Muscle layer of duodenum (tissue), 2 donors: ENCODE measurements around the gene OARD1.
A peak's percentile ranks its signal among the peaks of the same experiment; 100 is the strongest.

ENCODE experiments used
- H3K27ac ChIP-seq: one replicate; pipeline ENCODE4 v1.7.0; 2013; ENCODE audit warnings: mild to moderate bottlenecking, low read length
- H3K27me3 ChIP-seq: one replicate; pipeline ENCODE4 v1.7.0; 2013; ENCODE audit warnings: low read depth, mild to moderate bottlenecking, control low read depth, low read length
- H3K36me3 ChIP-seq, 2 donors: one replicate each; pipeline ENCODE4 v1.7.0; 2013; ENCODE audit warnings: low read length in 2 of 2, control low read depth in 1 of 2, mild to moderate bottlenecking in 1 of 2; ENCODE audit not compliant: insufficient read depth in 2 of 2, control insufficient read depth in 1 of 2
- H3K4me1 ChIP-seq, 2 donors: one replicate each; pipeline ENCODE4 v1.7.0; 2013; ENCODE audit warnings: low read length in 2 of 2, mild to moderate bottlenecking in 2 of 2, control low read depth in 1 of 2, moderate library complexity in 1 of 2; ENCODE audit not compliant: insufficient read depth in 2 of 2, control insufficient read depth in 1 of 2
- H3K4me3 ChIP-seq, 2 donors: one replicate each; pipeline ENCODE4 v1.7.0; 2013; ENCODE audit warnings: low read length in 2 of 2, low read depth in 1 of 2, mild to moderate bottlenecking in 1 of 2
- H3K9me3 ChIP-seq, 2 donors: one replicate each; pipeline ENCODE4 v1.7.0; 2013; ENCODE audit warnings: low read length in 2 of 2, control low read depth in 1 of 2, mild to moderate bottlenecking in 1 of 2; ENCODE audit not compliant: control insufficient read depth in 1 of 2
- donor health status: healthy.

OARD1 gene

DNA sequence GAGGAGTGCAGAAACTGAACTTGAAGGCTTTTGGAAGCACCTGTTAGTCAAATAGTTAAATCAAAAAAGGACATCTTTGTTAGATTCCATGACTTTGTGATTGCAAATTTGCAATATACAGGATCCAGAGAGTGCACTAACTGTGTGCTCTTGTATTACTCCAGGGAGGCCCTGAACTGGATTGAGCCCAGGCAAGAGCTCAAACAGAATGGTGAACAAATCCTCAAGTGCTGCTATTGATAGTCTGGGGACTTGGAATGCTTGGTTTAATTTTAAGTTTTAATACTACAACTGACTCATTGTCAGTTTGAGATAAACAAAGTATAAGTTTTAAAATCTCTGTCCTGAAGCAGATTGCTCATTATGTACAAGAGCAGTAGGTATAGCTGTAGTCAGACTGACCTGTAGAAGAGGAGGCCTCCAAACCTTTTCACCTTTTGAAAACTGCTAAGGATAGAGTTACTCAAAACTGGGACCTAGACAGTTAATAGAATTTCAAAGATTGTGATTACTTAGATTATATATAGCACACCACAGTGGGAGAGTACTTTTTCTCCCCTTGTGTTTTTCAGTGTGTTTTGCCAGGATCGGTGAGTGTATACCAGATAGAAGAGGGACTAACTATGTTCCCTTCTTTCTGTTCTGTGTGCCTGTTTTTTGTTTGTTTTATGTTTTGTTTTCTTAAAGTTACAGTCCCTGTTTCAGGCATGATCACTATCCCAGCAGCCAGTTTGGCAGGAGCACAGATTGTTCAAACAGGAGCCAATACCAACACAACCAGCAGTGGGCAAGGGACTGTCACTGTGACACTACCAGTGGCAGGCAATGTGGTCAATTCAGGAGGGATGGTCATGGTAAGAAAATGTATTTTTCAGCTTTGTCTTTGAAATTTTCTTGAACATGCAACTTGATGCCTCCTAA is 18.9 kb upstream of the OARD1 start:
- Histone ChIP-seq H3K27ac (no peak overlapping the region), H3K4me1 (no peaks in the 10 kb centered on the region), H3K9me3 (no peaks in the 10 kb centered on the region), H3K27me3 (no peaks in the 10 kb centered on the region), H3K4me3 (no peak overlapping the region), H3K36me3 (peaks cover 63 to 79% of the 10 kb centered on the region in 2 donors)

DNA sequence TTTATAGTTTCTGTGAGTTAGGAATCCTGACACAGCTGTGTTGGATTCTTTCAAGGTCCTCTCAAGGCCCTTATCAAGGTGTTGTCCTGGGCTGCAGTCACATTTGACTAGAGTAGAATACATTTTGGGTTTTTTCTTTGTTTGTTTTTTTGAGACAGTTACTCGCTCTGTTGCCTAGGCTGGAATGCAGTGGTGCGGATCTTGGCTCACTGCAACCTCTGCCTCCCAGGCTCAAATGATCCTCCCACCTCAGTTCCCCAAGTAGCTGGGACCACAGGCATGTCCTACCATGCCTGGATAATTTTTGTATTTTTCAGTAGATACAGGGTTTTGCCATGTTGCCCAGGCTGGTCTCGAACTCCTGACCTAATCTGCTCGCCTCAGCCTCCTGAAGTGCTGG is 16.3 kb upstream of the OARD1 start:
- H3K27ac ChIP-seq: no peak overlapping the region
- peaks cover 51 to 76% of the 10 kb centered on the region in 2 donors for H3K36me3 ChIP-seq
- H3K4me3 ChIP-seq: no peak overlapping the region
- H3K9me3 ChIP-seq: no peaks in the 10 kb centered on the region
- no peaks in the 10 kb centered on the region for H3K4me1 ChIP-seq
- no peaks in the 10 kb centered on the region for H3K27me3 ChIP-seq

DNA sequence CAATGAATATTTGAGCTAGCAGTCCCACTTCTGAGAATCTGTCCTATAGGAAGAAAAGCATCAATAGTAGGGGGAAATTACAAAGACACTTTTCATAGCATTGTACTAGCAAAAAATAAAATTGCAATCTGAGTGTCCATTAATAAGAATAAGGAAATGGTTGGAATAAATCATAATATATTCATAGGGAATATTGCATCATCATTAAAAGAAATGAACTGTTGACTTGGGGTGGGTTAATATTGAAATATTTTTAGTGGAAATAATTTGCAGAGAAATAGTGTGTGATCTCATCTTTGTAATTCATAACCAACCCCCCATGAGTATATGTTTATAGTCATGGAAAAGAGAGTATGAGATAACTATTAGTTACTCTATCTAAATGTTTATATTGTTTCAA is 13.0 kb upstream of the OARD1 start:
- Histone ChIP-seq H3K27me3 (no peaks in the 10 kb centered on the region), H3K4me1 (no peaks in the 10 kb centered on the region), H3K27ac (no peak overlapping the region), H3K36me3 (peaks cover 37 to 62% of the 10 kb centered on the region in 2 donors), H3K9me3 (no peaks in the 10 kb centered on the region), H3K4me3 (no peak overlapping the region)

DNA sequence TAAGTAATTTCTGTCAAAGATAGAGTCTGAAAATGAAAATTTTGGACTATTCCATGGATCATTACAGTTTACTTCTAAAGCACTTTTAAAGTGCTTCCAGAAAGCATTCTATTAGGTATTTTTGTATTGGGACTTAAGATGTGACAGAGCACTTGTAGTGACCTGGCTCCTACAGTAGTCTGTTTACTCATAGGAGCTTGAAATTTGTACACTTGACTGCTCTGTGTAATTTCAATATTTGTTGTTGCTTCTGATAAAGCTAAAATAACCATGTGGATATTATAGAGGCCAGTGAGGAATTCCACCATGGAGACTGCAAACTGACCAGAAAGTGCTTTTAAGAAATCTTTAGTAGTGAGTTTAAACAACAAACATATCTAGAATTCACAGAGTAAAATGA is 10.9 kb upstream of the OARD1 start:
- no peak overlapping the region for H3K4me3 ChIP-seq
- no peaks in the 10 kb centered on the region for H3K4me1 ChIP-seq
- no peaks in the 10 kb centered on the region for H3K9me3 ChIP-seq
- no peaks in the 10 kb centered on the region for H3K27me3 ChIP-seq
- no peak overlapping the region for H3K27ac ChIP-seq
- H3K36me3 ChIP-seq: peaks cover 29 to 55% of the 10 kb centered on the region in 2 donors

DNA sequence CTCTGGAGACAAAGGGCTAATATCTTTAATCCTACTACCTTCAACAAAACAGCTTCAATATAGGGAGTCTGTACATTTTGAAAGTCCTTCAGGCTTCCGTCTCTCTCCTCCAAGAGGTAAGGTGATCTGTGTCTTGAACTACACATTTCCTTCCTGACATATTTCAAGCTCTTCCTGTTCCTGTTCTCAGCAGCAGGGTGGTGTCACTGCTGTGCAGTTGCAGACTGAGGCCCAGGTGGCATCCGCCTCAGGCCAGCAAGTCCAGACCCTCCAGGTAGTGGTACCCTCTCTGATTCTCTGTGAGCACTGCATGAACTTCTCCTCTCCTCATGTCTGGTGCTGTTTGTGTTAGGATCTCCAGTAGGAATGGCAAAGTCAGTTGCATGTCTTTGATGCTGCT is 8.5 kb upstream of the OARD1 start:
- Histone ChIP-seq H3K4me1 (no peaks in the 10 kb centered on the region), H3K9me3 (no peaks in the 10 kb centered on the region), H3K4me3 (no peak overlapping the region), H3K27ac (no peak overlapping the region), H3K27me3 (no peaks in the 10 kb centered on the region), H3K36me3 (peaks cover 24 to 41% of the 10 kb centered on the region in 2 donors)

DNA sequence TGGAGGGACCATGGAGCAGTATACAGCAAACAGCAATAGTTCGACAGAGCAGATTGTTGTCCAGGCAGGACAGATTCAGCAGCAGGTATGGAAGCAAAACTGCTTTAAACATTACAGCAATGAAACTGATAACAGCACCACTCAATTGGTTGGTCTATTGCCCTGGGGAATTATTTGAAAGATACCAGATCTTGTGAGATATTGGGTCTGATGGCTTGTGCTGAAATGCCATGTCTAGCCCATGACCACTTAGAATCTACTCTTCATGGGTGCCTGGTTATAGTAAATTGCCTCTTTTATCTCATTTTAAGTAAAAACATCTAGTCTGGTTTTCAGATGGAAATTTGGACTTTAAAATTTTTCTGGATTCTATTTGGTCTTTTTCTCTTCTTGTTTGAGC is 6.9 kb upstream of the OARD1 start:
- peaks cover 17 to 28% of the 10 kb centered on the region in 2 donors for H3K36me3 ChIP-seq
- no peaks in the 10 kb centered on the region for H3K27me3 ChIP-seq
- no peaks in the 10 kb centered on the region for H3K9me3 ChIP-seq

DNA sequence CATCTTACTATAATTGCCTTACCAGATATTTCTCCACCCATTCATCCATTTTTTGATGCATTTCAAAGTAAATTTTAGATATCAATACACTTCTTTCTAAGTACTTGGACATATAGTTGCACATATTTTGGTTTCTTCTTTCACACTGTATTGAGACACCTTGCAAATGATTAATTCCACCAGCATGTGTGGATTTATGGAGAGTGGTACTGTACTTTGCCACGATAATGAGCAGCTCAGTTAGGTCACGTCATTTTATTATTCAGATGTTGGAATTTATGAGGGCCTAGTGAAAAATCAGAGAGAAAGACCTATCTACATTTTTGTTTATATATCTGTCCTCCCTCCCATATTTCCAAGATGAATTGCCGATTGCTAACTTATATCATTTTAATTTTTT is 5.9 kb upstream of the OARD1 start:
- Histone ChIP-seq H3K27me3 (no peaks in the 10 kb centered on the region), H3K4me1 (peaks cover 0 to 8% of the 10 kb centered on the region in 2 donors), H3K4me3 (no peak overlapping the region), H3K36me3 (peaks cover 10 to 20% of the 10 kb centered on the region in 2 donors), H3K27ac (no peak overlapping the region), H3K9me3 (no peaks in the 10 kb centered on the region)

More for the DNA sequence above, 6.9 kb upstream of the OARD1 start:
- Histone ChIP-seq H3K4me1 (peaks cover 0 to 6% of the 10 kb centered on the region in 2 donors), H3K4me3 (no peak overlapping the region), H3K27ac (no peak overlapping the region)

DNA sequence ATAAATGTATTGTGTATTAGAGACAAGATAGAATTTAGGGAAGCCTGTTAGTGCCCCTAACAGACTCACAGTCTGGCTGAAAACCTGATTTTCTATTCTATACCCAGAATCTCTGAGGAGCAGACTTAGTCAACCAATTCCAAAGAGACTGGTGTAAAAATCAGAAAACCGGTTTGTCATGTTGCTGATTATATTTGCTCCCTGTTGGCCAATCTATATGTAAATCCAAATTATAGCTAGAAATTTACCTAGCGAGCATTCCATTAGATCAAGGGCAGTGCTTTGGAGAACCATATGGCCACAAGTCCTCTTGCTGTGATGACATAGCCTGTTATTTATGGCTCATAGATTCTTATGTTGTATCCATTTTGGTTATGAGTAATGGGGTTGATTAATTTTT is 5.4 kb upstream of the OARD1 start:
- H3K36me3 ChIP-seq: peaks cover 10 to 20% of the 10 kb centered on the region in 2 donors

DNA sequence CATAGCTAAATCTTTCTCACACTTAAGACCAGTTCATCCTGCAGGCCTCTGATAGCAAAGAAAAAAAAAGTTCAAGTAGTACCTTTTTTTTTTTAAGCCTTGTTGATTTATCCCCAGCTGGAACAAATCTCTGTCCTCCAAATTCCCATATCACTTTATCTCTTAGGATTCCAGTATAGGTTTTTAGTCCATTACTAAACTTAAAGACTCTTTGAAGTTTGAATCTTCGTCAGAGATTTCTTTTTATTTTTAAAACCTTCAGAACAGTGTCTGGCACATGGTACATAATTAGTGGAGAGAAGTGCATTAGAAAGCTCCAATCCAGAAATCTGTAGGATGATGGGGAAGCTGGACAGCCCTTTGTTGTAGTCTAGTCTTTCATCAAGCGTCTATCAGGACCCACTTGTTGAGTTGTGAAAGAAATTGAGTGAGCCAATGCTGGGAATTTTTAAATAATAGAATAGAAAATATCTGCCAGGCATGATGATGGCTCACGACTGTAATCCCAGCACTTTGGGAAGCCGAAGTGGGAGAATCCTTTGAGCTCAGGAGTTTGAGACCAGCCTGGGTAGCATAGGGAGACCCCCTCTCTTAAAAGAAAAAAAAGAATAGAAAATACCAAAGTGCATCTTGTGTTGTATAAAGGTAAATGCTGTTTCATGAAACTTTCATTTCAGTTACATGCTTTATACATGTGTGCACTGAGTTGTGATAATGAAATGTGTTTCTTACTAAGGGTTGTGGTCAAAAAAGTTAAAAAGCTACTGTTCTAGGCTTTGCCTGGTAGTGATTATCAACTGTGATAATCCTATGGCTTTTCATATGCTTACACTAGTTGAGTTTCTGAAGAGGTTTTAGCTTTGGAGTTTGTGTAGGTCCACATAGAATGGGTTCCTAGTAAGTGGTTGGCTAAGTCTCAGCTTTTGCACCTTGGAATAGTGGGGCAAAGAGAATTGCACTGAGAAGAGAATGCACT is 3.8 kb upstream of the OARD1 start:
- H3K4me1 ChIP-seq: peaks cover 3 to 10% of the 10 kb centered on the region in 2 donors
- H3K9me3 ChIP-seq: no peaks in the 10 kb centered on the region
- no peaks in the 10 kb centered on the region for H3K27me3 ChIP-seq
- H3K4me3 ChIP-seq: no peak overlapping the region
- peaks cover 6 to 14% of the 10 kb centered on the region in 2 donors for H3K36me3 ChIP-seq
- H3K27ac ChIP-seq: no peak overlapping the region

More for the DNA sequence above, 5.4 kb upstream of the OARD1 start:
- Histone ChIP-seq H3K4me1 (peaks cover 0 to 8% of the 10 kb centered on the region in 2 donors), H3K4me3 (no peak overlapping the region), H3K9me3 (no peaks in the 10 kb centered on the region), H3K27me3 (no peaks in the 10 kb centered on the region), H3K27ac (no peak overlapping the region)

DNA sequence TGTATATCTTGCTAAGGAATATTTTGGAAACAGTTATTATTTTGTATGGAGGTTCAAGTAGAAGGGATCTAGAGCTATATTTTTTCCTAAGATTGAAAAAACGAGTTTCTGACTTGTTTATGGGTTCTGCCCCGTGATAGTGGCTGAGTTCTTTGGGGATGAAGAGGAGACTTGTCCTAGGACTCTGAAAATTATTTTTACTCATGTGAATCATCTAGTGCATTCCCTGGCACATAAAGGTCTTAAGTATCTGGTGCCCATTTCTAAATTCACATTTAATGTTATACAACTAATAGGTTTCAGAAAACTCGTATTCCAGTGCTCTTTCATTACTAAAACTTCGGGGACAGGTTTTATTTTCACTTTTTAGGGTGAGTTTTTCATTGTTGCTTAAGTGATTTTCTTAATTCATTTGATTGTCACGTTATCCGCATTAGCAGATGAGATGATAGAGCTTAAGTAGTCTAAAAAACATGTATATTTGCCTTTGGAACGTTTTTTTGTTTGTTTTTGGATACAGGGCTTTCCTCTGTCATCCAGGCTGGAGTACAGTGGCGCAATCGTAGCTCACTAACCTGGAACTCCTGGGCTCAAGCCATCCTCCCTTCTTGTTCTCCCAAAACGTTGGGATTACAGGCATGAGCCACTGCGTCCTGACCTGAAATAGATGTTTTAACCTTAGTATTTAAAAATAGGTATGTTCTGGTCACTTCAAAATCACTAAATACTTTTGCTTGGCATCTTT is 2.7 kb upstream of the OARD1 start:
- H3K36me3 ChIP-seq: peaks cover 0 to 3% of the 10 kb centered on the region in 2 donors
- peak overlapping the region; percentile 80 to 88 for H3K4me3 ChIP-seq
- H3K27me3 ChIP-seq: no peaks in the 10 kb centered on the region
- peak overlapping the region; percentile 98 for H3K27ac ChIP-seq
- H3K4me1 ChIP-seq: peaks cover 9 to 16% of the 10 kb centered on the region in 2 donors
- no peaks in the 10 kb centered on the region for H3K9me3 ChIP-seq
